Measurements from ENCODE around the gene DNAJC16. TPM values are rescaled to one million over a fixed set of nuclear protein-coding genes. Genes with fewer than 3 reads are reported as not detected.

DNAJC16 gene
- total RNA-seq, 1 donor from 2014 or later: 14.1 TPM

GRCh38 chr1:15620155-15620545, 93.5 kb downstream of the DNAJC16 start:
- peak; percentile 58 to 84 for DNase-seq (ENCODE audit: low read depth in 2 of 2)

- no peak for DNase-seq (ENCODE audit: low read depth in 2 of 2)
Observed at GRCh38 chr1:15620902-15621682, 94.4 kb downstream of the DNAJC16 start.

DNA sequence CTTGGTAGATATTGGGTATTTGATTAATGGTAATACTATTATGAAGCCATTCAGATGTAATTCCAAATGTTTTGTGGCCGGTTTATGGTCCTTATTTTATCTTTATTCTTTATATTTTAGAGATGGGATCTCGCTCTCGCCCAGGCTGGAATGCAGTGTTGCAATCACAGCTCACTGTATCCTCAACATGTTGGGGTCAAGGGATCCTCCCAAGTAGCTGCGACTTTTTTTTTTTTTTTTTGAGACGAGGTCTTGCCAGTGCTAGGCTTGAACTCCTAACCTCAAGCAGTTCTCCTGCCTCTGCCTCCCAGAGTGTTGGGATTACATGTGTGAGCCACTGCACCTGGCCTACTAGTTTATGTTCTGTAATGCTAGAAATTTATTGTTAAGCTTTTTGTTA, 95.3 kb downstream of the DNAJC16 start:
- DNase-seq (ENCODE audit: low read depth in 2 of 2): no peak

- DNase-seq (ENCODE audit: low read depth in 2 of 2): no peak
Observed at GRCh38 chr1:15622712-15623373, 96.2 kb downstream of the DNAJC16 start.

- no peak for DNase-seq (ENCODE audit: low read depth in 2 of 2)
Observed at GRCh38 chr1:15623435-15623834, 96.8 kb downstream of the DNAJC16 start.

- no peak for DNase-seq (ENCODE audit: low read depth in 2 of 2)
Observed at GRCh38 chr1:15624133-15624714, 97.6 kb downstream of the DNAJC16 start.

GRCh38 chr1:15625056-15625917, 98.6 kb downstream of the DNAJC16 start:
- DNase-seq (ENCODE audit: low read depth in 2 of 2): no peak

Other genes starting within 250 kb of the DNAJC16 start
- gene EFHD2, start 117.0 kb upstream of the DNAJC16 start, total RNA-seq: 20.2 and 26.6 TPM in 2 replicates
- gene CTRC, start 88.4 kb upstream of the DNAJC16 start, total RNA-seq: not detected in 2 replicates
- not detected in 2 replicates for gene CELA2A, start 70.1 kb upstream of the DNAJC16 start, total RNA-seq
- not detected in 2 replicates for gene CELA2B, start 50.7 kb upstream of the DNAJC16 start, total RNA-seq
- 3.2 and 3.9 TPM in 2 replicates for gene CASP9, start 2.6 kb upstream of the DNAJC16 start, total RNA-seq
- under 0.01 and 0.44 TPM in 2 replicates for gene AGMAT, start 58.2 kb downstream of the DNAJC16 start, total RNA-seq
- gene DDI2, start 90.6 kb downstream of the DNAJC16 start, total RNA-seq: 11.1 and 14.3 TPM in 2 replicates
- gene PLEKHM2, start 157.5 kb downstream of the DNAJC16 start, total RNA-seq: 34.2 and 44.2 TPM in 2 replicates
- 0.22 and 0.60 TPM in 2 replicates for gene SLC25A34, start 209.4 kb downstream of the DNAJC16 start, total RNA-seq
- gene TMEM82, start 215.7 kb downstream of the DNAJC16 start, total RNA-seq: not detected in 2 replicates
- 110 and 128 TPM in 2 replicates for gene FBLIM1, start 231.9 kb downstream of the DNAJC16 start, total RNA-seq

Data from lung microvascular endothelial cell (primary cell).